Gastrocnemius medialis (tissue), 4 donors: ENCODE results near the gene LRRD1. TPM values are rescaled to one million over a fixed set of nuclear protein-coding genes. Genes with fewer than 3 reads are reported as not detected.
"Not testable (repeated sequence)": the region's sequence is repeated elsewhere in the genome, so short reads cannot be mapped to it uniquely, and the experiment has no call there.

Source experiments
- ATAC-seq, 2 donors: fragments of 150-250 bp; one replicate each; pipeline ENCODE4 v1.9.1; 2016
- DNase-seq, 2 donors: peaks; one replicate each; pipeline ENCODE4 v3.0.0-alpha.2; 2019
- H3K27ac ChIP-seq, 4 donors: fragments of 200-600 bp; sonication (generic); 1 replicate in 1 of 4; 2 replicates in 3 of 4; pipeline ENCODE4 v1.5.1; 2016 to 2018; ENCODE audit warnings: mild to moderate bottlenecking in 2 of 4, moderate library complexity in 1 of 4
- H3K27me3 ChIP-seq, 3 donors: fragments of 200-600 bp; sonication (generic) in 2 of 3; 1 replicate in 1 of 3; 2 replicates in 2 of 3; pipeline versions ENCODE4 v1.5.1 to v1.6.0; 2016 to 2019; ENCODE audit warnings: mild to moderate bottlenecking in 1 of 3, moderate library complexity in 1 of 3
- H3K36me3 ChIP-seq, 2 donors: fragments of 200-600 bp; sonication (generic) in 1 of 2; one replicate each; pipeline ENCODE4 v1.5.1; 2017 to 2018
- H3K4me1 ChIP-seq, 2 donors: fragments of 200-600 bp; sonication (generic) in 1 of 2; one replicate each; pipeline ENCODE4 v1.5.1; 2016 to 2017; ENCODE audit warnings: mild to moderate bottlenecking in 2 of 2
- H3K4me3 ChIP-seq, 4 donors: fragments of 200-600 bp; sonication (generic) in 3 of 4; 1 replicate in 1 of 4; 2 replicates in 3 of 4; pipeline ENCODE4 v1.5.1; 2016 to 2019; ENCODE audit warnings: mild to moderate bottlenecking in 2 of 4
- H3K9me3 ChIP-seq, 3 donors: fragments of 200-600 bp; sonication (generic) in 2 of 3; 1 replicate in 1 of 3; 2 replicates in 2 of 3; pipeline ENCODE4 v1.5.1; 2016 to 2019
- POLR2A ChIP-seq, 2 donors: fragments of 450-650 bp; IDR thresholded peaks; one replicate each; pipeline ENCODE4 v1.6.1; 2017; ENCODE audit warnings: antibody characterized with exemption in 2 of 2, mild to moderate bottlenecking in 2 of 2, moderate library complexity in 2 of 2
- in situ Hi-C, 4 donors: fragments of 200-750 bp; cut with MboI; loops; one replicate each; pipeline versions ENCODE4 v1.15.0 to v1.8.0; 2017; ENCODE audit warnings: low sequenced_read_pairs in 4 of 4
- intact Hi-C: fragments of 100-400 bp; cut with DNase I; formaldehyde crosslinking; loops from one replicate; pipeline ENCODE4 v1.15.1; 2023; ENCODE audit warnings: low total_unique reads
- total RNA-seq, 4 donors: library from RNA; depleted of rRNA; stranded (reverse); fragments of >200 nt; gene quantifications; one replicate each; pipeline versions ENCODE4 v1.1.0 to v1.2.3, GENCODE V29; 2016
- TF ChIP-seq, protein P1 (sequence below), 5 experiments: fragments of 450-650 bp in 3 of 5; fragments of 200-600 bp in 2 of 5; sonication (generic) in 2 of 5; IDR thresholded peaks in 4 of 5; conservative IDR thresholded peaks in 1 of 5; 1 replicate in 4 of 5; 2 replicates in 1 of 5; pipeline ENCODE4 v1.5.1; 2016 to 2019; ENCODE audit warnings: antibody characterized with exemption in 5 of 5, mild to moderate bottlenecking in 3 of 5, moderate library complexity in 3 of 5

Gene LRRD1
- total RNA-seq, 4 donors from 2014 or later = not detected

DNA sequence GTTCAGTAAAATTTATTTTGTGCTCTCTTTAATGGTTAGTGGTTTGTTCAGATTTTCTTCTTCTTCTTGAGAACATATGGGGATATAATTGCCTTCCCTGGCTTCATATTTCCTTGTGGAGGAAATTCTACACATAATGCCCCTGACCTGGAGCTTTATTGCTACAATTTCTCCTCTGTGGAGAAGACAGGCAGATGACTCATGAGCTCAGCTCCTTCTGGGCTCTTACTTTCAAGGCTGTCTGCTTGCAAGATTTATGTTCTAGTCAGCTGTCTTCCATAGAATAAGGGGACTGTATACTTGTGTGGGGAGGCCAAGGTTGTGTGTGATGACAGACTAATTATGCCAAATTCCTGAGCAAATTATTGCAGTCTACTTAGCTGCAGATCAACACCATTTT lies 1.6 kb downstream of the LRRD1 start:
- ATAC-seq (no peak), DNase-seq (no peak)
- Histone ChIP-seq H3K27me3 (no peaks in the 10 kb centered on the region), H3K36me3 (no peaks in the 10 kb centered on the region), H3K9me3 (no peaks in the 10 kb centered on the region), H3K4me1 (no peaks in the 10 kb centered on the region), H3K27ac (no peak overlapping the region), H3K4me3 (no peak overlapping the region)
- intact Hi-C loops = no loop called here
- TF ChIP-seq, protein P1, sequence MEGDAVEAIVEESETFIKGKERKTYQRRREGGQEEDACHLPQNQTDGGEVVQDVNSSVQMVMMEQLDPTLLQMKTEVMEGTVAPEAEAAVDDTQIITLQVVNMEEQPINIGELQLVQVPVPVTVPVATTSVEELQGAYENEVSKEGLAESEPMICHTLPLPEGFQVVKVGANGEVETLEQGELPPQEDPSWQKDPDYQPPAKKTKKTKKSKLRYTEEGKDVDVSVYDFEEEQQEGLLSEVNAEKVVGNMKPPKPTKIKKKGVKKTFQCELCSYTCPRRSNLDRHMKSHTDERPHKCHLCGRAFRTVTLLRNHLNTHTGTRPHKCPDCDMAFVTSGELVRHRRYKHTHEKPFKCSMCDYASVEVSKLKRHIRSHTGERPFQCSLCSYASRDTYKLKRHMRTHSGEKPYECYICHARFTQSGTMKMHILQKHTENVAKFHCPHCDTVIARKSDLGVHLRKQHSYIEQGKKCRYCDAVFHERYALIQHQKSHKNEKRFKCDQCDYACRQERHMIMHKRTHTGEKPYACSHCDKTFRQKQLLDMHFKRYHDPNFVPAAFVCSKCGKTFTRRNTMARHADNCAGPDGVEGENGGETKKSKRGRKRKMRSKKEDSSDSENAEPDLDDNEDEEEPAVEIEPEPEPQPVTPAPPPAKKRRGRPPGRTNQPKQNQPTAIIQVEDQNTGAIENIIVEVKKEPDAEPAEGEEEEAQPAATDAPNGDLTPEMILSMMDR (IDR thresholded peaks at IDR 0.05 in 4 of 5, conservative IDR thresholded peaks at IDR 0.05 in 1 of 5) = no peak
- no peak for TF ChIP-seq POLR2A (IDR thresholded peaks at IDR 0.05)
- in situ Hi-C loops = no loop called here

- H3K36me3 ChIP-seq, H3K4me3 ChIP-seq, H3K27ac ChIP-seq, DNase-seq, intact Hi-C loops, in situ Hi-C loops, ATAC-seq, H3K9me3 ChIP-seq, H3K27me3 ChIP-seq, H3K4me1 ChIP-seq: not testable (repeated sequence)
Measured at GRCh38 chr7:92169529-92169928, 9.4 kb downstream of the LRRD1 start.

DNA sequence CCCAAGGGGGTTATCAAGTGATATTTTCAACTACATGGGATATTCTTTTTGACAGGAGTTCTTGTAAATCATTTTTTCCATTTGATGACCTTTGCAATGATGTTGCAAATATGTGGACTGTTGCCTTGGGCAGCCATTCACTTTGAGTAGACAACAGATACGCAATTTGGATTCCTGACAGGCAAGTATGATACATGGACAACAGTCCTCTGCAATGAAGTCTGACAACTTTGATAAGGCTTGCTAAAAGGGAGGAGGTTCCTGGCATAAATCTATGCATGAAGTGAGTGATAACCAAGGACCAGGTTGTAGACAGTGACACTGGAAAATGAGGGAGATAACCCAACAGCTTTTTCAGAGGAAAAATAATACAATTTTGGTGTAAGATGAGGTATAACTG lies 17.7 kb downstream of the LRRD1 start:
- in situ Hi-C loops (no loop called here), intact Hi-C loops (no loop called here)
- Histone ChIP-seq H3K27me3 (no peaks in the 10 kb centered on the region), H3K4me1 (no peaks in the 10 kb centered on the region), H3K27ac (no peak overlapping the region), H3K4me3 (no peak overlapping the region), H3K9me3 (no peaks in the 10 kb centered on the region), H3K36me3 (no peaks in the 10 kb centered on the region)
- ATAC-seq (no peak), DNase-seq (no peak)
- TF ChIP-seq, protein P1 (IDR thresholded peaks at IDR 0.05 in 4 of 5, conservative IDR thresholded peaks at IDR 0.05 in 1 of 5) = no peak
- TF ChIP-seq POLR2A (IDR thresholded peaks at IDR 0.05) = no peak

DNA sequence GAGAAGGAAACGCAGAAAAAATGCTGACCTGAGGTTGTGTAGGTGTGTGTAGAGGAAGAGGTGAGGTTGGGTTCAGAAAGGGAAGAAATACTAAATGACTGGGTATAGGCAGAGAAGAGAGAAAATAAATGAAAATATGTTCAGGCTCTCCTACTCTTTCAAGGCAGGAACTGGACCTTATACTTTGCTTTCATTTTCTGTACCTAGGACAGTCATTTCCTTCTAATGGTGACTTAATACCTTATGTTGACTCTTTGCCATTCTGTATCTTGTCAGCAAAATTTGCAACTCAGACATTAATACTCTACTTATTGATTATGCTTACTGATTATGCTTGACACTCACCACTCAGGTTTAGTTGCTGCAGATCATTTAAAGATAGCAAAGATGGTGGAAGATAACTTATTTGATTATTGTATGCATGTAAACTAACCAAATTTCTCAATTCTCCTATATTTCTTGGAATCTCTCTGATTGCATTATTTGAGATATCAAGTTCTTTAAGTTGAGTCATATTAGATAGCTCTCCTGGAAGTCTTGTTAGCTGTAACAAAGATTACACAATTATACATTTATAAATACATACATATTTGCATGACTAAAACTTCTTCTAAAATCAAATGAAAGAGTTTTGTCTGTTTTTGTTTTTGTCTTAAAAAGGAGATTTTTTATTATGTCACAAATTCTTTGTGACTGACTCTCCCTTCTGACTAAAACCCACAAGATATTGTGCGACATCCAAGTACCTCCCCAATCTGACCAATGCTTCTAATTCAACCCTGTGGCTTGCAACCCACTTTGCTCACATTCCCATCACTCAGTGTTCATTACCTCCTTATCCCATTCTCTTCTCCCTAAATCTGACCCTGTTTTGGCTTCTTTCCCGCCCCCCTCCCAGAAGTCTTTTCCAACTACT lies 20.0 kb downstream of the LRRD1 start:
- H3K4me3 ChIP-seq = no peak overlapping the region
- no peak for TF ChIP-seq POLR2A (IDR thresholded peaks at IDR 0.05)
- TF ChIP-seq, protein P1 (IDR thresholded peaks at IDR 0.05 in 4 of 5, conservative IDR thresholded peaks at IDR 0.05 in 1 of 5) = no peak
- no peak for ATAC-seq
- DNase-seq = no peak
- intact Hi-C loops (no loop called here), in situ Hi-C loops (no loop called here)
- H3K27me3 ChIP-seq = no peaks in the 10 kb centered on the region
- no peaks in the 10 kb centered on the region for H3K4me1 ChIP-seq
- no peaks in the 10 kb centered on the region for H3K9me3 ChIP-seq
- no peak overlapping the region for H3K27ac ChIP-seq
- no peaks in the 10 kb centered on the region for H3K36me3 ChIP-seq

- Histone ChIP-seq H3K27me3 (no peaks in the 10 kb centered on the region), H3K36me3 (no peaks in the 10 kb centered on the region), H3K4me1 (no peaks in the 10 kb centered on the region), H3K27ac (no peak overlapping the region), H3K9me3 (no peaks in the 10 kb centered on the region), H3K4me3 (no peak overlapping the region)
- TF ChIP-seq, protein P1 (IDR thresholded peaks at IDR 0.05 in 4 of 5, conservative IDR thresholded peaks at IDR 0.05 in 1 of 5) = no peak
- no peak for TF ChIP-seq POLR2A (IDR thresholded peaks at IDR 0.05)
- in situ Hi-C loops = no loop called here
- DNase-seq = no peak
- intact Hi-C loops = no loop called here
- no peak for ATAC-seq
Measured at GRCh38 chr7:92156990-92157389, 22.0 kb downstream of the LRRD1 start.
